Neural progenitor cell (in vitro differentiated cells): Measurements from ENCODE around the gene BLCAP. TPM values are rescaled to one million over a fixed set of nuclear protein-coding genes. Genes with fewer than 3 reads are reported as not detected.

ENCODE experiments used
- DNase-seq: peaks from one replicate; pipeline ENCODE4 v3.0.0-alpha.2; 2016; ENCODE audit warnings: low spot score
- H2AFZ ChIP-seq: fragments of 200-600 bp; sonication (generic); replicated peaks from 2 replicates; pipeline ENCODE4 v1.6.1; 2016; ENCODE audit warnings: antibody characterized with exemption
- H3F3A ChIP-seq: fragments of 200-600 bp; sonication (generic); 2 replicates; pipeline ENCODE4 v1.6.1; 2016; ENCODE audit warnings: antibody characterized with exemption, low read depth
- H3K27ac ChIP-seq: fragments of 200-600 bp; sonication (generic); 2 replicates; pipeline ENCODE4 v1.5.1; 2016; ENCODE audit warnings: mild to moderate bottlenecking
- H3K27me3 ChIP-seq: fragments of 200-600 bp; sonication (generic); 2 replicates; pipeline ENCODE4 v1.6.1; 2016; ENCODE audit warnings: mild to moderate bottlenecking, moderate library complexity
- H3K36me3 ChIP-seq: fragments of 200-600 bp; sonication (generic); 2 replicates; pipeline ENCODE4 v1.5.1; 2016
- H3K4me1 ChIP-seq: fragments of 200-600 bp; sonication (generic); 2 replicates; pipeline ENCODE4 v1.6.1; 2016; ENCODE audit warnings: mixed run types
- H3K4me2 ChIP-seq: fragments of 200-600 bp; sonication (generic); 2 replicates; pipeline ENCODE4 v1.6.1; 2016
- H3K4me3 ChIP-seq: fragments of 200-600 bp; sonication (generic); 2 replicates; pipeline ENCODE4 v1.5.1; 2016
- H3K79me2 ChIP-seq: fragments of 200-600 bp; sonication (generic); 2 replicates; pipeline ENCODE4 v1.6.1; 2016; ENCODE audit warnings: low read depth
- H3K9ac ChIP-seq: fragments of 200-600 bp; sonication (generic); 2 replicates; pipeline ENCODE4 v1.6.1; 2016
- H3K9me3 ChIP-seq: fragments of 200-600 bp; sonication (generic); 2 replicates; pipeline ENCODE4 v1.5.1; 2016; ENCODE audit warnings: low read depth
- H4K20me1 ChIP-seq: fragments of 200-600 bp; sonication (generic); 2 replicates; pipeline ENCODE4 v1.6.1; 2016; ENCODE audit warnings: low read depth
- H3K27ac Mint-ChIP-seq: 3 replicates; pipeline ENCODE4 v1.8.0; 2021; ENCODE audit warnings: mixed read lengths
- H3K27me3 Mint-ChIP-seq: 2 replicates; pipeline ENCODE4 v1.8.0; 2022; ENCODE audit warnings: low read depth, mild to moderate bottlenecking, inconsistent platforms, moderate library complexity, mixed read lengths; ENCODE audit not compliant: insufficient read depth
- H3K36me3 Mint-ChIP-seq: 3 replicates; pipeline ENCODE4 v1.8.0; 2021; ENCODE audit warnings: mixed read lengths
- H3K4me1 Mint-ChIP-seq: 3 replicates; pipeline ENCODE4 v1.8.0; 2021; ENCODE audit warnings: mixed read lengths
- H3K4me3 Mint-ChIP-seq: 3 replicates; pipeline ENCODE4 v1.8.0; 2021; ENCODE audit warnings: mild to moderate bottlenecking, moderate library complexity, mixed read lengths
- H3K9me3 Mint-ChIP-seq: 3 replicates; pipeline ENCODE4 v1.8.0; 2020; ENCODE audit warnings: mixed read lengths
- EZH2 ChIP-seq: fragments of 200-600 bp; sonication (generic); IDR thresholded peaks from 2 replicates; pipeline ENCODE4 v1.6.1; 2017; ENCODE audit warnings: antibody characterized with exemption, mild to moderate bottlenecking, moderate library complexity
- EZH2phosphoT487 ChIP-seq: fragments of 200-600 bp; sonication (generic); IDR thresholded peaks from 2 replicates; pipeline ENCODE4 v1.6.1; 2017; ENCODE audit warnings: antibody characterized with exemption
- total RNA-seq: library from RNA; depleted of rRNA; stranded (reverse); fragments of >200 nt; gene quantifications from 2 replicates; pipeline ENCODE4 v1.2.3, GENCODE V29; 2015; ENCODE audit warnings: low replicate concordance
- TF ChIP-seq, protein P1 (sequence below): fragments of 200-600 bp; sonication (generic); IDR thresholded peaks from 2 replicates; pipeline ENCODE4 v1.5.1; 2017; ENCODE audit warnings: antibody characterized with exemption, mild to moderate bottlenecking

Gene BLCAP
- total RNA-seq, 1 donor from 2014 or later = 46.4 TPM

DNA sequence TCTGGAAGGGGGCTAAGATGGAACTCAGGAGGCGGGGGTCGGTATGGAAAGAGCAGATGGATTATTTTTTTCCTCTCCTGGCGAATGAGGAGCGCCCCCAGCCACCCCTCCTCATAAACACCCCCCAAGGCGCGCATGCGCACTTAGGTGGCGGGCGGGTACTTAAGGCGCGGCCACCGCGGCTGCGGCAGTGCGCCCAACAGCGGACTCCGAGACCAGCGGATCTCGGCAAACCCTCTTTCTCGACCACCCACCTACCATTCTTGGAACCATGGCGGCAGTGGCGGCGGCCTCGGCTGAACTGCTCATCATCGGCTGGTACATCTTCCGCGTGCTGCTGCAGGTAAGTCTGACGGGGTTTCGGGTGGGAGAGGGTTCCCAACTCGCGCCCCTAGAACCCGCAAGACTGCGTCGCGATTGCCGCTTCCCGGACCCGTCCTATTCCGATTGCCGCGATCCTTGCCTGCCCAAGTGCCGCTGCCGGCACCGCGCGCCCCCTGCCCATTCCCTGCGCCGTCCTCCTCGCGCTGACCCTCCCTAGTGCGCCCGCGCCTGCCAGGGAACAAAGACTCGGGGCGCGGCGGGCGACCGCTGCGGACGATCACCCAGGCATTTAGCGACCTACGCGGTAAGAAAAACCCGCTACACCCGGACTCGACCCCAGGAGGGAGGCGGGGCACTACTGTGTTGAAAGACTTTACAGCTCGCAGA, 6.5 kb downstream of the BLCAP start, which contains the start of gene NNAT:
Gene NNAT (plus strand): TSS at position 190 of the 711 bp plus-strand sequence. CDS start 82 bp downstream, at position 272.
- Mint-ChIP-seq H3K27me3 (peaks cover 3% of the 10 kb centered on the region), H3K27ac (peak within 1 kb of the TSS; percentile 40)
- H2AFZ ChIP-seq = no peak within 1 kb of the TSS

DNA sequence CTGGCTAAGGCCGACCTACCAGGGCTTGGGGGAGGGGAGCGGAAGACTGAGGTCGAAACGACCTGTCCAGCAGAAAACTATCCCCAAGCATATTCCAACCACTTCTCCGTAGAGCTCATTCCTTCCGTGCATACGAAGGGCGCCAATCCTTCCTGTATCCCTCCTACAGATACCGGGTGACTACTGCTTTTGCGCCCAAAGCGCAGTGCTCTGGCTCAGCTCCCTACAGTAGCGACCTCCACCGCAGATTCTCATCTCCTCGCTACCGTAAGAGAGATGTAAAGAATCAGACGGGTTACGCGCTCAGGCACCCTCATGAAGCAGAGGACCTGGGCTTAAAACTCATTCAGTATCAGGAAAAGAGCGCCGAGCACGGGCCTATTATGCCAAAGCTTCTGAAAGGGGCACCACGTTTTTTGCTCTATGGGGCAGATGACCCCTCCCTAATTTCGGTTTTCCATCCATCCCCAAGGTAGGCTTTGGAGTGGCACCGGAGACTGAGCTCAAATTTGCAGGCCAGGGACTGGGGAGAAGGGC, 7.2 kb downstream of the BLCAP start:
- TF ChIP-seq, protein P1, sequence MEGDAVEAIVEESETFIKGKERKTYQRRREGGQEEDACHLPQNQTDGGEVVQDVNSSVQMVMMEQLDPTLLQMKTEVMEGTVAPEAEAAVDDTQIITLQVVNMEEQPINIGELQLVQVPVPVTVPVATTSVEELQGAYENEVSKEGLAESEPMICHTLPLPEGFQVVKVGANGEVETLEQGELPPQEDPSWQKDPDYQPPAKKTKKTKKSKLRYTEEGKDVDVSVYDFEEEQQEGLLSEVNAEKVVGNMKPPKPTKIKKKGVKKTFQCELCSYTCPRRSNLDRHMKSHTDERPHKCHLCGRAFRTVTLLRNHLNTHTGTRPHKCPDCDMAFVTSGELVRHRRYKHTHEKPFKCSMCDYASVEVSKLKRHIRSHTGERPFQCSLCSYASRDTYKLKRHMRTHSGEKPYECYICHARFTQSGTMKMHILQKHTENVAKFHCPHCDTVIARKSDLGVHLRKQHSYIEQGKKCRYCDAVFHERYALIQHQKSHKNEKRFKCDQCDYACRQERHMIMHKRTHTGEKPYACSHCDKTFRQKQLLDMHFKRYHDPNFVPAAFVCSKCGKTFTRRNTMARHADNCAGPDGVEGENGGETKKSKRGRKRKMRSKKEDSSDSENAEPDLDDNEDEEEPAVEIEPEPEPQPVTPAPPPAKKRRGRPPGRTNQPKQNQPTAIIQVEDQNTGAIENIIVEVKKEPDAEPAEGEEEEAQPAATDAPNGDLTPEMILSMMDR = no peak
- TF ChIP-seq EZH2 (no peak), EZH2phosphoT487 (no peak)
- Histone ChIP-seq H3K4me3 (no peak overlapping the region), H3K36me3 (no peaks in the 10 kb centered on the region), H2AFZ (no peak overlapping the region), H3K9ac (no peak overlapping the region), H3K4me2 (no peak overlapping the region), H3F3A (peaks cover 19% of the 10 kb centered on the region), H3K27me3 (no peaks in the 10 kb centered on the region), H4K20me1 (peaks cover 61% of the 10 kb centered on the region), H3K4me1 (peaks cover 34% of the 10 kb centered on the region), H3K9me3 (peaks cover 5% of the 10 kb centered on the region), H3K79me2 (peaks cover 94% of the 10 kb centered on the region), H3K27ac (no peak overlapping the region)
- peaks cover 66% of the 10 kb centered on the region for H3K4me1 Mint-ChIP-seq
- H3K27ac Mint-ChIP-seq = peak overlapping the region; percentile 40
- H3K9me3 Mint-ChIP-seq = peaks cover 15% of the 10 kb centered on the region
- H3K4me3 Mint-ChIP-seq = peak overlapping the region; percentile 90
- no peak for DNase-seq
- peaks cover 40% of the 10 kb centered on the region for H3K36me3 Mint-ChIP-seq
- peaks cover 2% of the 10 kb centered on the region for H3K27me3 Mint-ChIP-seq

More for the DNA sequence above, 6.5 kb downstream of the BLCAP start, which contains the start of gene NNAT:
- Histone ChIP-seq H3K4me2 (no peak within 1 kb of the TSS), H3K9me3 (peaks cover 5% of the 10 kb centered on the region), H3K4me1 (peaks cover 40% of the 10 kb centered on the region), H3K27me3 (no peaks in the 10 kb centered on the region), H4K20me1 (peaks cover 63% of the 10 kb centered on the region), H3K36me3 (no peaks in the 10 kb centered on the region), H3K4me3 (no peak within 1 kb of the TSS), H3K27ac (no peak within 1 kb of the TSS), H3K79me2 (peaks cover 96% of the 10 kb centered on the region), H3K9ac (no peak within 1 kb of the TSS), H3F3A (peaks cover 19% of the 10 kb centered on the region)
- TF ChIP-seq, protein P1 = no peak
- no peak for TF ChIP-seq EZH2
- no peak for TF ChIP-seq EZH2phosphoT487
- Mint-ChIP-seq H3K4me1 (peaks cover 73% of the 10 kb centered on the region), H3K9me3 (peaks cover 15% of the 10 kb centered on the region), H3K36me3 (peaks cover 38% of the 10 kb centered on the region), H3K4me3 (peak within 1 kb of the TSS; percentile 90)
- DNase-seq = no peak

DNA sequence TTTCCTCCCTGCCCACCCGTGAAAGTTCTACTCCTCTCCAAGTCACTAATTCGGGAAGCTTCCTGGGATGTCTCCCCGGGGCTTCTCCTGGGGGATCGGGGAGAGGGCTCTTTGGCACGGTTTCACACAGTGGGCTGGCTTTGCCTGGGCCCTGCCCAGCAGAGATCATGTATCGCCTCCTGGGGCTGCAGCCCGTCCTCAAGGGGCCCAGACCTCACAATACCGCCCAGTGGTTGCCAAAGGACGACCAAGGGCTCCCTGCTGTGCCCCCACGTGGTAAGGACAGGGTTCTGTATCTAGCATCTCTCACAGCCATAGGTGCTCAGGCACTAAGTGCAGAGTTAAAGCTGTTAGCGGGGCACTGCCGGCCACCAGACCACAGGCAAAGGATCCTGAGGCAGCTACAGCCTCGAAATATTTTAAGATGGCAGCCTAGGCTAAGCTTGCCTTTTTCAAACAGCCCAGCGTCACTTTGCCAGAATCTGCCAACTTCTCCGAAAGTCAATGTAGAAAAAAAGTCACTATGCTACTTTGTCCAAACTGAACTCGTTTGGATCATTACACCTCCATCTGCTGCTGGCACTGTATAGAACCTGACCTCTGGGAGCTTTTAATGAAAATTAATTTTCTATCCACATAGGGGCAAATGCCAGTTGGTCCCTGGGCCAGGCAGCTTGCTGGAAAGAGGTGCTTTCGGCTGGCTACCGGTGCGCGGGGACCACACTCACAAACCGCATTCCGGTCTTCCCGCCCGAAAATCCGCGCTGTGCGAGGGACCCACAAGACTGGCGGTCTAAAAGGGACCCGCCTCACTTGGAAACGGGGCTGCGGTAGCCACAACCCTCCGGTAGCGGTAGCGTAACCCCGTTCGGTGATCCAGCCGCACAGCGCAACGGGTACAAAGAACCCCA, 7.9 kb downstream of the BLCAP start:
- peak; percentile 46 for DNase-seq
- H3K4me1 ChIP-seq = peaks cover 33% of the 10 kb centered on the region
- Mint-ChIP-seq H3K9me3 (peaks cover 15% of the 10 kb centered on the region), H3K4me3 (peak overlapping the region; percentile 90), H3K27me3 (peaks cover 2% of the 10 kb centered on the region), H3K4me1 (peaks cover 64% of the 10 kb centered on the region), H3K36me3 (peaks cover 44% of the 10 kb centered on the region), H3K27ac (peak overlapping the region; percentile 27)
- H3K27ac ChIP-seq = no peak overlapping the region
- H3K79me2 ChIP-seq = peaks cover 86% of the 10 kb centered on the region
- H3K4me3 ChIP-seq = no peak overlapping the region
- no peaks in the 10 kb centered on the region for H3K36me3 ChIP-seq
- no peak overlapping the region for H3K9ac ChIP-seq
- H3K9me3 ChIP-seq = peaks cover 5% of the 10 kb centered on the region
- H2AFZ ChIP-seq = no peak overlapping the region
- peaks cover 19% of the 10 kb centered on the region for H3F3A ChIP-seq
- H4K20me1 ChIP-seq = peaks cover 59% of the 10 kb centered on the region
- H3K27me3 ChIP-seq = no peaks in the 10 kb centered on the region
- TF ChIP-seq EZH2phosphoT487 (no peak), EZH2 (no peak)
- TF ChIP-seq, protein P1 = no peak
- peak overlapping the region; percentile 15 for H3K4me2 ChIP-seq
